Left ventricle myocardium inferior (tissue), 1 donor: Measurements from ENCODE around the gene ARHGAP24. TPM values are rescaled to one million over a fixed set of nuclear protein-coding genes. Genes with fewer than 3 reads are reported as not detected.

ENCODE experiments used
- DNase-seq: peaks from one replicate; pipeline ENCODE4 v3.0.0-alpha.2; 2020
- H3K27ac ChIP-seq: fragments of 200-600 bp; replicated peaks from 2 replicates; pipeline ENCODE4 v1.8.0; 2021
- H3K27me3 ChIP-seq: fragments of 200-600 bp; 2 replicates; pipeline ENCODE4 v1.8.0; 2021; ENCODE audit warnings: low read depth
- H3K36me3 ChIP-seq: fragments of 200-600 bp; 2 replicates; pipeline ENCODE4 v1.8.0; 2021
- H3K4me1 ChIP-seq: fragments of 200-600 bp; 2 replicates; pipeline ENCODE4 v1.8.0; 2021
- H3K4me3 ChIP-seq: fragments of 200-600 bp; 2 replicates; pipeline ENCODE4 v1.8.0; 2021; ENCODE audit warnings: mild to moderate bottlenecking, moderate library complexity
- H3K9me3 ChIP-seq: fragments of 200-600 bp; replicated peaks from 2 replicates; pipeline ENCODE4 v1.8.0; 2021
- CTCF ChIP-seq: fragments of 200-600 bp; IDR thresholded peaks from 2 replicates; pipeline ENCODE4 v1.8.0; 2021; ENCODE audit warnings: antibody characterized with exemption, mild to moderate bottlenecking, borderline replicate concordance
- intact Hi-C: fragments of 100-400 bp; cut with micrococcal nuclease; formaldehyde crosslinking; loops from one replicate; pipeline ENCODE4 v1.11.0; 2022
- total RNA-seq: library from RNA; stranded (reverse); fragmentation: NEBNext Ultra II Directional; extraction: Animal tissue kit (Norgen Biotek cat#: 25700); gene quantifications from one replicate; pipeline ENCODE4 v1.2.1, GENCODE V29; 2021
- donor health status: DM: no; HTN: yes; CAD: no; lungs with severe emphysema.

The ARHGAP24 gene
- total RNA-seq, 1 donor from 2014 or later: 13.7 TPM

- TF ChIP-seq CTCF: no peak
- H3K4me3 ChIP-seq: no peak overlapping the region
- DNase-seq: no peak
- no peaks in the 10 kb centered on the region for H3K4me1 ChIP-seq
- intact Hi-C loops: no loop called here
- H3K27ac ChIP-seq: no peak overlapping the region
- no peaks in the 10 kb centered on the region for H3K9me3 ChIP-seq
- no peaks in the 10 kb centered on the region for H3K36me3 ChIP-seq
- H3K27me3 ChIP-seq: no peaks in the 10 kb centered on the region
Observed at GRCh38 chr4:85642356-85643100, 167.6 kb downstream of the ARHGAP24 start.

- Histone ChIP-seq H3K27ac (no peak overlapping the region), H3K4me3 (no peak overlapping the region), H3K9me3 (no peaks in the 10 kb centered on the region), H3K4me1 (no peaks in the 10 kb centered on the region), H3K27me3 (no peaks in the 10 kb centered on the region), H3K36me3 (no peaks in the 10 kb centered on the region)
- no peak for DNase-seq
- TF ChIP-seq CTCF: no peak
- intact Hi-C loops: no loop called here
Observed at GRCh38 chr4:85644061-85644460, 169.1 kb downstream of the ARHGAP24 start.

- no peak for TF ChIP-seq CTCF
- no peak for DNase-seq
- Histone ChIP-seq H3K36me3 (no peaks in the 10 kb centered on the region), H3K4me1 (no peaks in the 10 kb centered on the region), H3K27me3 (no peaks in the 10 kb centered on the region), H3K4me3 (no peak overlapping the region), H3K27ac (no peak overlapping the region), H3K9me3 (no peaks in the 10 kb centered on the region)
- intact Hi-C loops: no loop called here
Observed at GRCh38 chr4:85650908-85651307, 176.0 kb downstream of the ARHGAP24 start.

GRCh38 chr4:85656759-85657505 is 182.0 kb downstream of the ARHGAP24 start:
- Histone ChIP-seq H3K36me3 (no peaks in the 10 kb centered on the region), H3K27ac (peak overlapping the region; percentile 36), H3K4me1 (no peaks in the 10 kb centered on the region), H3K9me3 (peaks cover 2% of the 10 kb centered on the region), H3K27me3 (no peaks in the 10 kb centered on the region), H3K4me3 (no peak overlapping the region)
- no peak for TF ChIP-seq CTCF
- no peak for DNase-seq
- intact Hi-C loops: no loop called here

- Histone ChIP-seq H3K4me3 (no peak overlapping the region), H3K4me1 (no peaks in the 10 kb centered on the region), H3K36me3 (no peaks in the 10 kb centered on the region), H3K9me3 (peaks cover 6% of the 10 kb centered on the region), H3K27me3 (no peaks in the 10 kb centered on the region), H3K27ac (peak overlapping the region; percentile 14)
- intact Hi-C loops: no loop called here
- no peak for TF ChIP-seq CTCF
- no peak for DNase-seq
Observed at GRCh38 chr4:85658766-85659439, 184.0 kb downstream of the ARHGAP24 start.
